ENCODE measurements around the gene KCNAB1.
A peak's percentile ranks its signal among the peaks of the same experiment; 100 is the strongest.

The KCNAB1 gene

GRCh38 chr3:156417559-156418132, 297.3 kb downstream of the KCNAB1 start:
- DNase-seq: no peak

GRCh38 chr3:156418428-156418827, 298.1 kb downstream of the KCNAB1 start:
- DNase-seq: peak; percentile 7

- DNase-seq: no peak
Observed at GRCh38 chr3:156421534-156421933, 301.2 kb downstream of the KCNAB1 start.

- no peak for DNase-seq
Observed at GRCh38 chr3:156424758-156425157, 304.4 kb downstream of the KCNAB1 start.

GRCh38 chr3:156425651-156426050, 305.3 kb downstream of the KCNAB1 start:
- no peak for DNase-seq

GRCh38 chr3:156429125-156429524, 308.7 kb downstream of the KCNAB1 start:
- no peak for DNase-seq

- no peak for DNase-seq
Observed at GRCh38 chr3:156431334-156432124, 311.2 kb downstream of the KCNAB1 start.

GRCh38 chr3:156432563-156432962, 312.2 kb downstream of the KCNAB1 start:
- DNase-seq: no peak

GRCh38 chr3:156433138-156433537, 312.8 kb downstream of the KCNAB1 start:
- no peak for DNase-seq

- DNase-seq: no peak
Observed at GRCh38 chr3:156433910-156434309, 313.5 kb downstream of the KCNAB1 start.

- no peak for DNase-seq
Observed at GRCh38 chr3:156434921-156435320, 314.5 kb downstream of the KCNAB1 start.

- DNase-seq: no peak
Observed at GRCh38 chr3:156443079-156443478, 322.7 kb downstream of the KCNAB1 start.

GRCh38 chr3:156445117-156446090, 325.0 kb downstream of the KCNAB1 start:
- DNase-seq: no peak

- no peak for DNase-seq
Observed at GRCh38 chr3:156448300-156448699, 327.9 kb downstream of the KCNAB1 start.

- DNase-seq: peak; percentile 25
Observed at GRCh38 chr3:156449710-156450574, 329.6 kb downstream of the KCNAB1 start.

- DNase-seq: no peak
Observed at GRCh38 chr3:156455839-156456238, 335.5 kb downstream of the KCNAB1 start.

- no peak for DNase-seq
Observed at GRCh38 chr3:156456771-156457224, 336.4 kb downstream of the KCNAB1 start.

GRCh38 chr3:156459434-156459833, 339.1 kb downstream of the KCNAB1 start:
- no peak for DNase-seq

GRCh38 chr3:156460206-156460611, 339.8 kb downstream of the KCNAB1 start:
- DNase-seq: no peak

- DNase-seq: no peak
Observed at GRCh38 chr3:156461889-156462288, 341.5 kb downstream of the KCNAB1 start.

GRCh38 chr3:156463123-156463522, 342.7 kb downstream of the KCNAB1 start:
- no peak for DNase-seq

GRCh38 chr3:156465194-156465593, 344.8 kb downstream of the KCNAB1 start:
- DNase-seq: no peak
